Skeletal muscle satellite cell (primary cell): ENCODE measurements around the gene ZC3H8.

Experiments
- H3K27me3 ChIP-seq: 2 replicates; pipeline ENCODE4 v1.7.0; 2013; ENCODE audit warnings: low read length; ENCODE audit not compliant: control insufficient read depth, insufficient read depth
- H3K36me3 ChIP-seq: 2 replicates; pipeline ENCODE4 v1.7.0; 2013; ENCODE audit warnings: mild to moderate bottlenecking, control low read depth, low read length; ENCODE audit not compliant: insufficient read depth
- H3K4me1 ChIP-seq: 2 replicates; pipeline ENCODE4 v1.7.0; 2013; ENCODE audit warnings: low read length; ENCODE audit not compliant: control insufficient read depth, insufficient read depth
- H3K4me2 ChIP-seq: 2 replicates; pipeline ENCODE4 v1.7.0; 2013; ENCODE audit warnings: mild to moderate bottlenecking, low read length
- H3K4me3 ChIP-seq: 2 replicates; pipeline ENCODE4 v1.7.0; 2013; ENCODE audit warnings: low read length
- H3K9ac ChIP-seq: 2 replicates; pipeline ENCODE4 v1.7.0; 2013; ENCODE audit warnings: mild to moderate bottlenecking, low read depth, low read length, moderate library complexity
- H3K9me3 ChIP-seq: replicated peaks from 2 replicates; pipeline ENCODE4 v1.7.0; 2013; ENCODE audit warnings: mild to moderate bottlenecking, control low read depth, low read length

Gene ZC3H8

GRCh38 chr2:112256654-112257053, 1.8 kb upstream of the ZC3H8 start:
- Histone ChIP-seq H3K9ac (no peak overlapping the region), H3K36me3 (no peaks in the 10 kb centered on the region), H3K4me3 (no peak overlapping the region), H3K4me1 (peaks cover 6% of the 10 kb centered on the region), H3K27me3 (no peaks in the 10 kb centered on the region), H3K9me3 (no peaks in the 10 kb centered on the region), H3K4me2 (no peak overlapping the region)

- Histone ChIP-seq H3K4me3 (no peak overlapping the region), H3K9me3 (no peaks in the 10 kb centered on the region), H3K27me3 (no peaks in the 10 kb centered on the region), H3K4me1 (peaks cover 6% of the 10 kb centered on the region), H3K4me2 (no peak overlapping the region), H3K36me3 (no peaks in the 10 kb centered on the region), H3K9ac (no peak overlapping the region)
Observed at GRCh38 chr2:112255875-112256274, 1.0 kb upstream of the ZC3H8 start.

- H3K4me3 ChIP-seq = no peak overlapping the region
- no peaks in the 10 kb centered on the region for H3K9me3 ChIP-seq
- no peaks in the 10 kb centered on the region for H3K36me3 ChIP-seq
- peaks cover 6% of the 10 kb centered on the region for H3K4me1 ChIP-seq
- H3K4me2 ChIP-seq = no peak overlapping the region
- H3K27me3 ChIP-seq = no peaks in the 10 kb centered on the region
- H3K9ac ChIP-seq = no peak overlapping the region
Observed at GRCh38 chr2:112253261-112253815, 1.5 kb downstream of the ZC3H8 start.

GRCh38 chr2:112251271-112251670, 3.6 kb downstream of the ZC3H8 start:
- no peak overlapping the region for H3K4me3 ChIP-seq

GRCh38 chr2:112244854-112245253, 10.0 kb downstream of the ZC3H8 start:
- no peaks in the 10 kb centered on the region for H3K9me3 ChIP-seq
- H3K4me3 ChIP-seq = no peak overlapping the region
- H3K4me2 ChIP-seq = no peak overlapping the region
- H3K27me3 ChIP-seq = no peaks in the 10 kb centered on the region
- H3K9ac ChIP-seq = no peak overlapping the region
- peaks cover 3% of the 10 kb centered on the region for H3K36me3 ChIP-seq
- H3K4me1 ChIP-seq = no peaks in the 10 kb centered on the region

More at GRCh38 chr2:112251271-112251670, 3.6 kb downstream of the ZC3H8 start:
- H3K9me3 ChIP-seq = no peaks in the 10 kb centered on the region
- peaks cover under 1% of the 10 kb centered on the region for H3K36me3 ChIP-seq
- H3K4me1 ChIP-seq = peaks cover 6% of the 10 kb centered on the region
- no peak overlapping the region for H3K9ac ChIP-seq
- H3K27me3 ChIP-seq = no peaks in the 10 kb centered on the region
- no peak overlapping the region for H3K4me2 ChIP-seq

GRCh38 chr2:112243233-112243632, 11.6 kb downstream of the ZC3H8 start:
- Histone ChIP-seq H3K9me3 (no peaks in the 10 kb centered on the region), H3K4me2 (no peak overlapping the region), H3K4me1 (no peaks in the 10 kb centered on the region), H3K4me3 (no peak overlapping the region), H3K36me3 (peaks cover 3% of the 10 kb centered on the region), H3K9ac (no peak overlapping the region), H3K27me3 (no peaks in the 10 kb centered on the region)

GRCh38 chr2:112242384-112242783, 12.5 kb downstream of the ZC3H8 start:
- H3K9ac ChIP-seq = no peak overlapping the region
- no peaks in the 10 kb centered on the region for H3K4me1 ChIP-seq
- peaks cover 3% of the 10 kb centered on the region for H3K36me3 ChIP-seq
- H3K9me3 ChIP-seq = no peaks in the 10 kb centered on the region
- H3K27me3 ChIP-seq = no peaks in the 10 kb centered on the region
- H3K4me2 ChIP-seq = no peak overlapping the region
- no peak overlapping the region for H3K4me3 ChIP-seq

- H3K4me1 ChIP-seq = no peaks in the 10 kb centered on the region
- H3K36me3 ChIP-seq = no peaks in the 10 kb centered on the region
- no peak overlapping the region for H3K4me3 ChIP-seq
- no peak overlapping the region for H3K9ac ChIP-seq
- H3K27me3 ChIP-seq = no peaks in the 10 kb centered on the region
- no peaks in the 10 kb centered on the region for H3K9me3 ChIP-seq
- no peak overlapping the region for H3K4me2 ChIP-seq
Observed at GRCh38 chr2:112239862-112240261, 15.0 kb downstream of the ZC3H8 start.

GRCh38 chr2:112230371-112230770, 24.5 kb downstream of the ZC3H8 start:
- H3K9ac ChIP-seq = no peak overlapping the region
- H3K4me1 ChIP-seq = no peaks in the 10 kb centered on the region
- no peaks in the 10 kb centered on the region for H3K27me3 ChIP-seq
- H3K4me2 ChIP-seq = no peak overlapping the region
- no peak overlapping the region for H3K4me3 ChIP-seq
- no peaks in the 10 kb centered on the region for H3K9me3 ChIP-seq
- H3K36me3 ChIP-seq = peaks cover 3% of the 10 kb centered on the region

- H3K4me1 ChIP-seq = no peaks in the 10 kb centered on the region
- peaks cover 3% of the 10 kb centered on the region for H3K36me3 ChIP-seq
- no peaks in the 10 kb centered on the region for H3K9me3 ChIP-seq
- no peak overlapping the region for H3K4me2 ChIP-seq
- H3K4me3 ChIP-seq = no peak overlapping the region
- no peak overlapping the region for H3K9ac ChIP-seq
- no peaks in the 10 kb centered on the region for H3K27me3 ChIP-seq
Observed at GRCh38 chr2:112229348-112229747, 25.5 kb downstream of the ZC3H8 start.

GRCh38 chr2:112220831-112221230, 34.0 kb downstream of the ZC3H8 start:
- no peaks in the 10 kb centered on the region for H3K4me1 ChIP-seq
- H3K4me2 ChIP-seq = no peak overlapping the region
- no peaks in the 10 kb centered on the region for H3K36me3 ChIP-seq
- no peaks in the 10 kb centered on the region for H3K27me3 ChIP-seq
- H3K9ac ChIP-seq = no peak overlapping the region
- H3K4me3 ChIP-seq = no peak overlapping the region
- H3K9me3 ChIP-seq = no peaks in the 10 kb centered on the region

- no peaks in the 10 kb centered on the region for H3K27me3 ChIP-seq
Observed at GRCh38 chr2:112220186-112220585, 34.7 kb downstream of the ZC3H8 start.

More at GRCh38 chr2:112220186-112220585, 34.7 kb downstream of the ZC3H8 start:
- H3K4me3 ChIP-seq = no peak overlapping the region
- H3K4me2 ChIP-seq = no peak overlapping the region
- no peak overlapping the region for H3K9ac ChIP-seq
- no peaks in the 10 kb centered on the region for H3K4me1 ChIP-seq
- no peaks in the 10 kb centered on the region for H3K9me3 ChIP-seq
- peaks cover 2% of the 10 kb centered on the region for H3K36me3 ChIP-seq
